Stimulated activated CD8-positive, alpha-beta memory T cell treated with anti-CD3 and anti-CD28 coated beads, Interleukin-15, amount 100 ng/mL, for 24 hours (primary cell): ENCODE data around the gene OR51G2.

Source experiments
- DNase-seq: peaks from one replicate; pipeline ENCODE4 v3.0.0-alpha.2; 2020; ENCODE audit warnings: low read depth

Gene OR51G2

DNA sequence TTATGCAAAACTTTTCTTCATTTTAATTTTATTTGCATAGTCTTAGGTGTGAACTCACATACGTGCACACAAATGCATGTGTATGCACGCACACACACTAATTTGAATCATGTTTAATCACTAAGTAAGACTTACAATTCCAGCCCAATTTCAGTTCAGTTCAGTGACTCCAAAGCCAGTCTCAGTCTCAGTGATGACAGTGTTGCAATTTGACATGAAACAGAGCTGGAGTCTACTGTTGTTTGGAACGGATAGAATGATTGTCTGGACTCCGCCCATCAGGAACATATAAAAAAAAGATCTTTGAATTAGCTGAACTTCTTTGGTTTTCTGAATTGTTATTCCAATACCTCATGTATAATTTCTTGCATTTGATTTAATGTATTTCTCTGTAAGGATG, 55.3 kb downstream of the OR51G2 start:
- DNase-seq, result no peak
